Lung (tissue), 12 donors: ENCODE data around the gene GOLPH3. TPM values are rescaled to one million over a fixed set of nuclear protein-coding genes. Genes with fewer than 3 reads are reported as not detected.
"Not testable (repeated sequence)": the region's sequence is repeated elsewhere in the genome, so short reads cannot be mapped to it uniquely, and the experiment has no call there.

Experiments used
- ATAC-seq: fragments of 200-7000 bp; cut with Tn5 transposase; one replicate; pipeline ENCODE4 v1.9.1; 2020; ENCODE audit warnings: moderate number of reproducible peaks; ENCODE audit not compliant: insufficient read depth, low FRiP score
- DNase-seq, 3 donors: peaks; one replicate each; pipeline ENCODE4 v3.0.0-alpha.2; 2013 to 2017
- H3K27ac ChIP-seq, 2 donors: one replicate each; pipeline ENCODE4 v1.5.1; 2013; ENCODE audit warnings: mild to moderate bottlenecking in 2 of 2, moderate library complexity in 2 of 2, control low read depth in 1 of 2, inconsistent platforms in 1 of 2, low read depth in 1 of 2, low read length in 1 of 2
- H3K27me3 ChIP-seq, 3 donors: one replicate each; pipeline ENCODE4 v1.5.1; 2013; ENCODE audit warnings: low read length in 2 of 3; ENCODE audit not compliant: control insufficient read depth in 3 of 3, insufficient read depth in 3 of 3
- H3K36me3 ChIP-seq, 4 donors: one replicate each; pipeline ENCODE4 v1.5.1; 2013; ENCODE audit warnings: low read length in 4 of 4, mild to moderate bottlenecking in 1 of 4, moderate library complexity in 1 of 4; ENCODE audit not compliant: control insufficient read depth in 4 of 4, insufficient read depth in 4 of 4
- H3K4me1 ChIP-seq, 5 donors: one replicate each; pipeline ENCODE4 v1.5.1; 2013; ENCODE audit warnings: low read length in 5 of 5, mild to moderate bottlenecking in 2 of 5, moderate library complexity in 1 of 5; ENCODE audit not compliant: control insufficient read depth in 5 of 5, insufficient read depth in 5 of 5
- H3K4me3 ChIP-seq: one replicate; pipeline ENCODE4 v1.5.1; 2013; ENCODE audit warnings: mild to moderate bottlenecking, control low read depth, moderate library complexity
- H3K9ac ChIP-seq, 2 donors: one replicate each; pipeline ENCODE4 v1.5.1; 2013; ENCODE audit warnings: low read length in 2 of 2, control low read depth in 1 of 2; ENCODE audit not compliant: insufficient read depth in 1 of 2
- H3K9me3 ChIP-seq, 4 donors: one replicate each; pipeline ENCODE4 v1.5.1; 2013; ENCODE audit warnings: low read length in 3 of 4, mild to moderate bottlenecking in 1 of 4, moderate library complexity in 1 of 4; ENCODE audit not compliant: control insufficient read depth in 4 of 4, insufficient read depth in 3 of 4
- CTCF ChIP-seq: IDR thresholded peaks from 2 replicates; pipeline ENCODE4 v1.5.1; 2012; ENCODE audit warnings: mild to moderate bottlenecking; ENCODE audit errors: control extremely low read depth, extremely low read depth
- WGBS, 2 donors: extraction: QIAGEN DNeasy Blood & Tissue Kit; methylation state at CpG; one replicate each; pipeline ENCODE4 v1.1.7; 2013; 5-methylcytosine and 5-hydroxymethylcytosine counted together
- polyA plus RNA-seq, 2 donors: library from polyadenylated mRNA; stranded (reverse); fragments of 200-250 nt; gene quantifications; one replicate each; pipeline ENCODE4 v1.2.1, GENCODE V29; 2013
- total RNA-seq, 2 donors: library from RNA; depleted of rRNA in 1 of 2; stranded (reverse); fragments of >200 nt in 1 of 2; gene quantifications; one replicate each; pipeline ENCODE4 v1.2.1, GENCODE V29; 2014 to 2021
- donor health status: control.
- donor health status: control.
- donor health status: Bipolar disorder and iron deficiency.
- donor health status: healthy.
- donor health status: DM: yes; HTN: yes; CAD: no.

Gene GOLPH3
- total and polyA plus RNA-seq, 4 donors = 52.2 to 112 (median 69.9) TPM

GRCh38 chr5:32083981-32084430 is 90.1 kb downstream of the GOLPH3 start:
- Histone ChIP-seq H3K27ac (no peak overlapping the region), H3K9ac (no peak overlapping the region), H3K4me3 (no peak overlapping the region), H3K27me3 (no peaks in the 10 kb centered on the region), H3K4me1 (peaks cover 0 to 3% (median 0%) of the 10 kb centered on the region in 5 donors), H3K36me3 (peaks cover 0 to 23% (median 0%) of the 10 kb centered on the region in 4 donors), H3K9me3 (no peaks in the 10 kb centered on the region)
- ATAC-seq (no peak), DNase-seq (no peak)
- TF ChIP-seq CTCF = no peak
- 73 to 74% methylated on average over 10 of the region's 10 CpGs for WGBS, 2 donors

GRCh38 chr5:32082701-32083100 is 91.4 kb downstream of the GOLPH3 start:
- no peak overlapping the region for H3K27ac ChIP-seq
- H3K4me1 ChIP-seq = peaks cover 0 to 3% (median 0%) of the 10 kb centered on the region in 5 donors
- TF ChIP-seq CTCF = no peak
- no peaks in the 10 kb centered on the region for H3K9me3 ChIP-seq
- peak in 1 of 3 donors; percentile 30 for DNase-seq
- no peak overlapping the region for H3K9ac ChIP-seq
- WGBS, 2 donors = 84 to 88% methylated on average over 4 of the region's 4 CpGs
- no peak overlapping the region for H3K4me3 ChIP-seq
- ATAC-seq = no peak
- peaks cover 0 to 10% (median 0%) of the 10 kb centered on the region in 4 donors for H3K36me3 ChIP-seq
- H3K27me3 ChIP-seq = no peaks in the 10 kb centered on the region

- H3K9ac ChIP-seq, H3K9me3 ChIP-seq, H3K4me3 ChIP-seq, H3K27me3 ChIP-seq, H3K4me1 ChIP-seq, H3K36me3 ChIP-seq, DNase-seq, ATAC-seq, H3K27ac ChIP-seq: not testable (repeated sequence)
- WGBS, 2 donors = 96 to 100% methylated on average over 1 of the region's 1 CpG
Measured at GRCh38 chr5:32080565-32080964, 93.6 kb downstream of the GOLPH3 start.

GRCh38 chr5:32078855-32079254 is 95.3 kb downstream of the GOLPH3 start:
- WGBS, 2 donors = 93 to 95% methylated on average over 6 of the region's 6 CpGs

More at GRCh38 chr5:32078855-32079254, 95.3 kb downstream of the GOLPH3 start:
- not testable (repeated sequence) for H3K27ac ChIP-seq, H3K27me3 ChIP-seq, H3K4me1 ChIP-seq, DNase-seq, H3K4me3 ChIP-seq, H3K9ac ChIP-seq, H3K9me3 ChIP-seq, ATAC-seq
- H3K36me3 ChIP-seq = peaks cover 0 to 13% (median 0%) of the 10 kb centered on the region in 4 donors
